NOMO-1 treated with DMSO at 0.1 percent for 48 hours (cell line): ENCODE measurements around the gene N4BP3.
A peak's percentile ranks its signal among the peaks of the same experiment; 100 is the strongest.
"Not testable (repeated sequence)": the region's sequence is repeated elsewhere in the genome, so short reads cannot be mapped to it uniquely, and the experiment has no call there.

Source experiments
- DNase-seq: peaks from one replicate; lab custom pipeline; 2025; ENCODE audit not compliant: unreplicated experiment; lab: John Stamatoyannopoulos, UW

Gene N4BP3, protein sequence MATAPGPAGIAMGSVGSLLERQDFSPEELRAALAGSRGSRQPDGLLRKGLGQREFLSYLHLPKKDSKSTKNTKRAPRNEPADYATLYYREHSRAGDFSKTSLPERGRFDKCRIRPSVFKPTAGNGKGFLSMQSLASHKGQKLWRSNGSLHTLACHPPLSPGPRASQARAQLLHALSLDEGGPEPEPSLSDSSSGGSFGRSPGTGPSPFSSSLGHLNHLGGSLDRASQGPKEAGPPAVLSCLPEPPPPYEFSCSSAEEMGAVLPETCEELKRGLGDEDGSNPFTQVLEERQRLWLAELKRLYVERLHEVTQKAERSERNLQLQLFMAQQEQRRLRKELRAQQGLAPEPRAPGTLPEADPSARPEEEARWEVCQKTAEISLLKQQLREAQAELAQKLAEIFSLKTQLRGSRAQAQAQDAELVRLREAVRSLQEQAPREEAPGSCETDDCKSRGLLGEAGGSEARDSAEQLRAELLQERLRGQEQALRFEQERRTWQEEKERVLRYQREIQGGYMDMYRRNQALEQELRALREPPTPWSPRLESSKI

DNA sequence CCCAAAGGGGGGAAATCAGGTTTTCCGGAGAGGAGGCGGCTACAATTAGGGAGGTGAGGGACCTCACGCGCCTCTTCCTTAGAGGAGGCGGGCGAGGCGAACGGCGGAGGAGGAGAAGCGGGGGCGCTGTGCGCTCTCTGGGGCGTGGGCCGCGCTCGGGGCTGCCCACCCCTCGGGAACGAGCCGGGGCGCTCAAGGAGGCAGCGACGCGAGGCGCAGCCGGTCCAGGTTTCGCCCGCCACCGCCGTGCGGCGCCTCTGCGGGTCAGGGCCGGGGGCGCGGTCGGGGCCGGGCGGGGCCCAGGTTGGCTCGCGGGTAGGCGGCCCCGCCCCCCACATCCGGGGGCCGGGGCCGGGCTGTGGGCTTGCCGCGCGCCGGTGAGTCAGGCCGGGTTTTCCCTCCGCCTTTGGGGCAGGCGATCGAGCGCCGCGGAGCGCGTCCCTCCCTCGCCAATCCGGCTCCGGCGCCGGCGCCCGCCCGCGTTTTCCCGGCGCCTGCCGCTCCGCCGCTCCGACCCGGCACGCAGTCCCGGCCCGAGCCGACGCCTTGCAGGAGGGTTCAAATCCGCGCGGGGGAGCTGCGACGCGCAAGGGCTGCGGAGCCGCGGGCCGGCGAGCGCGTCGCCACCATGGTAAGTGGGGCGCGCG lies at the start of gene N4BP3:
N4BP3 (plus strand) TSS at position 392 of the 647 bp plus-strand sequence. CDS start 6,052 bp downstream, outside the sequence.
- peak; percentile 71 for DNase-seq

DNA sequence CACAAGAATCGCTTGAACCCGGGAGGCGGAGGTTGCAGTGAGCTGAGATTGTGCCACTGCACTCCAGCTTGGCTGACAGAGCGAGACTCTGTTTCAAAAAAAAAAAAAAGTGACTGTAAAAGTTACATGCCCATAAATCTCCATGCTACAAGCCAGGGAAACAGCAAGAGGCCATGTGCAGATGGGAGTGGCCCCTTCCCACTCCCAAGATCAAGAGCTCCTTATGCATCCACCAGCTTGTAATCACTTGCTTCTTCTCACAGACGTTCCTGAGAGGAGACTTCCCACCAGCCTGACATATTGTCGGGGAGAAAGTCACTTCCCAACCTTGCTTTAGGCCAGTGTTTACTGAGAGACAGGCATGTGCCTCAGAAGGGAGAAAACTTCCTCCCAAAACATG lies 45.6 kb upstream of the N4BP3 start:
- no peak for DNase-seq

DNA sequence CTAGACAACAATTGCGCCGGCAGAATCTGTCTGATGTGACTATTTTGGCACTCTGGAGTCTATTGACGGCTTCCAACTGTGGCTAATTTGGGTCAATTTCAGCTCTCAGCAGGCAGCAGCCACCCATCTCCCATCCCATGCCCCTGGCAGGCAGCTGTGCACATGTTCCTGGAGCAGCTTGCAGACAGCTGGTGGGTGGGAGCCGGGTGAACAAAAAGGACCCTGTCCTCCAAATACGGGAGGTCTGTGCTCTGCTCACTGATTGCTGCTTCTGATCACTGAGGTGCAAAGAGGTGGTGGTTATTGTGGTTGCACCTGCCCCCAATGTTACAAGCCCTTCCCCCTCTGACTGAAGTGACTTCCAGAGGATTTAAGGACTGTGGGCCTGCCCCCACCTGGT lies 45.0 kb upstream of the N4BP3 start:
- no peak for DNase-seq

- DNase-seq = peak; percentile 59
These were observed 43.4 kb upstream of the N4BP3 start for GRCh38 chr5:178069909-178070308.

GRCh38 chr5:178071108-178071507 lies 42.2 kb upstream of the N4BP3 start:
- DNase-seq = no peak

DNA sequence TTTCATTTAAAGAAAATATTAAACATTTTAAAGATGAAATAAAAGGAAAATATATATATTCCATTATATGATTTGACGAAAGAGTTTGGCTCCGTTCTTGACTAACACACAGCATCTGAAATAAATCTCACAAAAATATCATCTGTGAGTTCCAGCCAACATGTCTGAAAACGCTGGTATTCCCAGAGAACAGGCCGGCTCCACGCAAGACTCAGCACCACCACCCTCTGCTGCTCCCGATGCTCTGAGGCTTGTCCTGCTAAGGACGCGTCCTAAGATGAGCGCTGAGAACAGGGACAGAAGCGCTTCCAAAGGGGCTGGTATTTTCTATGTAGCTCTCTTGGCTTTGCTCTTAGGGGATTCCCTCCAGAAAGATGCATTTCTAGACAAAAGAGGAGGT lies 40.6 kb upstream of the N4BP3 start:
- no peak for DNase-seq

- DNase-seq = peak; percentile 22
These were observed 38.9 kb upstream of the N4BP3 start for GRCh38 chr5:178074266-178074952.

GRCh38 chr5:178076965-178077364 lies 36.4 kb upstream of the N4BP3 start:
- not testable (repeated sequence) for DNase-seq

DNA sequence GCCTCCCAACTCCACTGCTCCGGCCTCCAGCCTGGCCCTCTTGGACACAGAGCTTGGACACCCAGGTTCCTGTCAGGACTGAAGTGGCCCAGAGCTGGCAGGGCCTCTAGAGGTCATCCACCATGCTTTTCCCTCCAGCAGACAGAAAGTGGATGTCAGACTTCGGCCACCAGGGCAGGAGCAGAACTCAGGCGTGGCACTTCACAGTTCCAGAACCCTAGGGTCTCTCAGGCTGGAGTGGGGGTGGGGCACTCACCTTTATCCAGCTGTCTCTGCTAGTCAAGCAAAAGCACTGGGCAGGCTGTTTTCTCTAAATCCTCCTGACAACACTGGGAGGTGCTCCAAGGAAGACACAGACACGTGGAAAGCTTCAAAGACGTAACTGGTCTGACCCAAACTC lies 35.6 kb upstream of the N4BP3 start:
- no peak for DNase-seq

DNA sequence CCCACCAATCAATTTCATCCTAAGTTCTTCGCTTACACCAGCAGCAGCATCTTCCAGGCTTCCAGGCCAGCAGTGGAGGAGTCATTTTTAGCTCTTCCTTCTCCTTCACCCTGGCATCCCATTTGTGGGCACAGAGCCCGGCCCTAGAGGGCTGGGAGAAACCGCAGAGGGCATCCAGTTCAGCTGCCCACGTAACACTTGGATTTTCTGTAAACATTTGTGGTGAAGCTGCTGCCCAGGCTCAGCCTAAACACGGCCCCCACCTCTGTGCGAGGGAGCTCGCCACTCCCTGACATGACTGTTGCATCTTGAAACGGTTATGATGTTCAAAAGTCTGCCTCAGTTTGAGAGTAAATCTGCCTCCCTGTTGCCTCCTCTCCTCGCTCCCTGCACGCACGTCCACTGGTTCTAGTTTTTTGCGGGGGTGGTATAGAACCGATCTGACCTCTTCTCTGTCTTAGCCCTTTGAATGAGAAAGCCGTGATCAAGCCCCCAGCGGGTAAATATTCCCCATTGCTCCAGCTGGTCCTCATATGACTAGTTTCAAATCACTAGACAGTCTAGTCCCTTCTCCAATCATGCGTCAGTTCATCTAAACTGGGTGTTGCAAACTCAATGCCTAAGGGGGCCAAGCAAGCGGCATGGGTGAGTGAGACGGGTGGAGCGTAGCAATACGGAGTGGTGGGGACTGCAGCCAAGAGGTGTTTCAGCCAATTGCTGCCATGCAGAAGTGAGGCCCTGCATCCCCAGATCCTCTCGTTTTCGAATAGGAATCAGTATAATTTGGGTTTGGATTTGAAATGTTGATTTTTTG lies 34.9 kb upstream of the N4BP3 start:
- DNase-seq = no peak

DNA sequence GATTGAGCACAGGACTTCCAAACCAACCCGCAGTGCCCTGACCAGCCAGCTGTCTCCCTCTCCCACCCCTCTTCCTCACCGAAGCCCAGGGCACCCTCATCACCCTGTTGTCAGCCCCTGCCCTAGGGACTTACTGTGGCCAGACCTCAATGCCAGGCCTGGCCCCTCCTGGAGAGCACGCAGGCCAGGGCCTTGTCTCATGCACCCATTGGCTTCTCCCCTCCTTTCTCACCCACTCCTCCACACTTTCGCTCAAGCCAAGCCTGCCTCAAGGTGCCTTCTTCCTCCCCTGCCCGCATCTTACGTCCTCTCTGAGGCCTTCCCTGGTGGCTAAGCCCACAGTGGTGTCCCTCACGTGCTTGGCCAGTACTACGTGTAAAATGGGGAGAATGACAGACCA lies 33.3 kb upstream of the N4BP3 start:
- no peak for DNase-seq

DNA sequence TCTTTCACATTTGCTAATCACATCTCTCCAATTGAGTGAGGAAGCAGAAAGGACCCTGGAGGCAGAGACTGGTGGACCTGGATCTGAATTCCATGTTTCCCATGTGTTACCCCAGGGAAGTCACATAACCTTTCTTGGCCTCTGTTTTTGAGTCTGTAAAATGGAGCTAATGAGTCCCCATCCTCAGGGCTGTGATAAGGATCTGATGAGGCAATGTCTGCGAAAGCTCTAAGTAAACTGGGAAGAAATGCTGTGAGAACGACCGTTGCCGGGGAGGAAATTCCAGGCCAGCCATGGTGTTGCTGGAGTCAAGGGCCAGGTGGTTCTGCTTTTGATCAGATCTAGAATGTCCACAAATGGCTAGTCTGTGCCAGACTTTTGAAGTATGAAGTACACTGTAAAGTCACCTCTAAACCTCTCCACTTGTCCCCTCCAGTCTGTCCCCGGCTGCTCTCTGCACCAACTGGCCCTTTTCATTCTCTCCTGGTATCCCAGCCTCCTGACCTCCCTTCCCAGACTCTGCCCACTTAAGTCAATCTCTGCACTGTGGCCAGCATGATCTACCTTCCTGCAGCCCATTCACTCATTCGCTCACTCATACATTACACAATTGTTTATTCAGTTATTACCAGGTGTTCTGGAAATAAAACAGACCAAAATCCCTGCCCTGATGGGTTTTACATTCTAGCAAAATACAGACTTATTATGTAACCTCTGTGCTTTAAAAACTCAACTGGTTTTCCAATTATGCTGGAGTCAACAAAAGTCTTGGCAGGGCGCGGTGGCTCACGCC lies 32.5 kb upstream of the N4BP3 start:
- DNase-seq = no peak

- no peak for DNase-seq
These were observed 31.6 kb upstream of the N4BP3 start for GRCh38 chr5:178081571-178082243.

DNA sequence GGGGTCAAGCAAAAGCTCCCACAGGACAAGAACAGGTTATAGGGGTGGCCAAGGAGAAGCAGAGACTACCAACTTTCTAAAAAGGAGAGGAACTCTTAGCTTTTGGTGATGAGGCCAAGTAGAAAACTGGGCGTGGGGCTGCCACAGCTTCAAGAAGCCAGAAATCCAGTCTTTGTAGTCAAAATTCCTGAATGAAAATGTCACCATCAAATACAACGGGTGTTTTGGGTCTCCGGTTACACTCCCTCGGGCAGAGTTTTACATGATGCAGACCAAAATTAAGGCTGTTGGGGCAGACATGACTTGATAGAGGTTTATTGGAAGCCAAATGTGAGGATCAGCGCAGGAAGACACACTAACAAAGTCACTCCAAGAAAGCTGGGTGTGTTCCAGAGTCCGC lies 29.4 kb upstream of the N4BP3 start:
- DNase-seq = no peak

- DNase-seq = no peak
These were observed 28.0 kb upstream of the N4BP3 start for GRCh38 chr5:178085316-178085715.

DNA sequence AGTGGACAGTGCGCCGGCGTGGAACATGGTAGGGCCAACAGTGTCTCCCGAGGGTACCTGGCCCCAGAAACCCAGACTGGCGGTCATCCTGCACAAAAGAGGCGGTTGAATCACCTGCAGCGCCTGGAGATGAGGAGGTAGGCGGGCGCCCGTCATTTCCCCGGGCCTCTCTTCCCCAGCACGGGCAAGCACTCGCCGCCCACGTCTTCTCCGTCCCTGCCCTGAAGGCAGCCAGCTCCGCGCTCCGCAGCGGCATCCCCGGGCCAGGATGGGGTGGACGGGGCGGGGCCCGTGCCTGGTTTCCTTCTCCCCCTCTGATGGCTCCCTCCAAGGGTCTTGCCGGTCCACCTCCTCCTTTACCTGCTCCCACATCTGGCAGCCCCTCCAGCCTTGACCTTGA lies 27.1 kb upstream of the N4BP3 start:
- no peak for DNase-seq

DNA sequence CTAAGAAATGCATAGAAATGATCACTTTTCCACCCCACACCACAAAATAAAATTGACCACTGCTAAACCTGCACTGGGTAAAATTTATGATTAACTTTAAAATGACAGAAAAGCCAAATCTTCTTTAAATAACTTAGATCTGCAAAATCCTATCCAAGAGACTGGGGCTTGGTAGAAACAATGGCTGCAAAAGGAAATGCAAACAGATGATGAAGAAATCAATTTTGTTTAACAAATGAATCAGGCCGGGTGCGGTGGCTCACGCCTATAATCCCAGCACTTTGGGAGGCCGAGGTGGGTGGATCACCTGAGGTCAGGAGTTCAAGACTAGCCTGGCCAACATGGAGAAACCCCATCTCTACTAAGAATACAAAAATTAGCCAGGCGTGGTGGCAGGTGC lies 26.1 kb upstream of the N4BP3 start:
- not testable (repeated sequence) for DNase-seq

- no peak for DNase-seq
These were observed 22.5 kb upstream of the N4BP3 start for GRCh38 chr5:178090856-178091255.

DNA sequence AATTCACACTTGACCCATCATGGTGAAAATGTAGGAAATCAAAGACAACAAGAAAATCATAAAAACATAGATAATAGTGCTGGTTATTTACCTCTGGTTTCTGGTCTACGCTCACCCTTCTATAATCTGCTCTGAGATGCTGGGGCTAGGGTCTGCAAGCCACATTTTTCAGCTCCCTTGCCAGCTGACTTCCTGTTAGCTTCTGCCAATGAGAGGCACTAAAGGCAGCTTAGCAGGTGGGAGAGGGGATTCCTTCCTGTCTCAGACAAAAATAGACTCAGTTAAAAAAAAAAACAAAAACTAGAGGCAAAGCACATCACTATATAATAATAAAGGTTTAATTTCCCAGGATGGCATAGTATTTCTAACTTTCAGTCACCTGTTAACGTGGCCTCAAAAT lies 20.2 kb upstream of the N4BP3 start:
- DNase-seq = no peak

GRCh38 chr5:178094345-178094744 lies 19.0 kb upstream of the N4BP3 start:
- no peak for DNase-seq
